ENCODE results near the gene ASPG.
A peak's percentile ranks its signal among the peaks of the same experiment; 100 is the strongest.

Gene ASPG

GRCh38 chr14:104148433-104149277 lies 63.2 kb downstream of the ASPG start:
- Histone ChIP-seq H3K4me2 (peak overlapping the region; percentile 49 to 79 (median 64); a peak in 21 of 22 replicates), H3K4me1 (peaks cover 23 to 55% (median 30%) of the 10 kb centered on the region in 10 experiments), H4K20me1 (peaks cover 0 to 93% (median 62%) of the 10 kb centered on the region in 11 experiments; a peak in 15 of 22 replicates), H3K27ac (peak overlapping the region in 2 of 11 experiments; percentile 21 to 22; a peak in 3 of 22 replicates), H3K9me3 (replicated peaks in 1 of 11) (no peaks in the 10 kb centered on the region), H3K27me3 (no peaks in the 10 kb centered on the region), H3K36me3 (peaks cover 0 to 16% (median 9%) of the 10 kb centered on the region in 11 experiments; a peak in 8 of 22 replicates), H3K9ac (peak overlapping the region in 5 of 11 experiments; percentile 13 to 44 (median 29); a peak in 1 of 22 replicates), H3K4me3 (no peak overlapping the region)
- no peak for TF ChIP-seq Cebpa-rat (IDR thresholded peaks at IDR 0.05)

DNA sequence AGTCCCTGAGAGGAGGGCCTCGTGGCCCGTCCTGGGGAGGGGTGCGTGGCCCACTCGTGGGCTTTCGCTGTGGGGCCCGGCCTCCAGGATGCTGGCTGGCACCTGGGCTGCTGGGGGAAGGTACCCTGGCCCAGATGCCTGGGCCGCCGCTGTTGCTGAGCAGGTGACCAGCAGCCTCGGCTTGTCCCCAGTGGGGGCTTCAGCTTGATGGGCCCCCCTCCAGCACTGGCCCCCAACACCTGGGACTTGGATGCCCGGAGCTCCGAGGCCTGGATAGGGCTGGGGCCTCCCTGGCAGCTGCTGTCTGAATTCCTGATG lies 63.7 kb downstream of the ASPG start:
- Histone ChIP-seq H3K4me3 (no peak overlapping the region), H4K20me1 (peaks cover 0 to 93% (median 62%) of the 10 kb centered on the region in 11 experiments; a peak in 15 of 22 replicates), H3K9ac (peak overlapping the region in 5 of 11 experiments; percentile 0 to 44 (median 29); a peak in 2 of 22 replicates), H3K9me3 (replicated peaks in 1 of 11) (no peaks in the 10 kb centered on the region), H3K27ac (peak overlapping the region in 4 of 11 experiments; percentile 5 to 52 (median 30); a peak in 6 of 22 replicates), H3K4me2 (peak overlapping the region; percentile 49 to 79 (median 64)), H3K27me3 (no peaks in the 10 kb centered on the region), H3K36me3 (peaks cover 0 to 16% (median 9%) of the 10 kb centered on the region in 11 experiments; a peak in 8 of 22 replicates), H3K4me1 (peaks cover 23 to 60% (median 33%) of the 10 kb centered on the region in 10 experiments)
- TF ChIP-seq Cebpa-rat (IDR thresholded peaks at IDR 0.05) = no peak

DNA sequence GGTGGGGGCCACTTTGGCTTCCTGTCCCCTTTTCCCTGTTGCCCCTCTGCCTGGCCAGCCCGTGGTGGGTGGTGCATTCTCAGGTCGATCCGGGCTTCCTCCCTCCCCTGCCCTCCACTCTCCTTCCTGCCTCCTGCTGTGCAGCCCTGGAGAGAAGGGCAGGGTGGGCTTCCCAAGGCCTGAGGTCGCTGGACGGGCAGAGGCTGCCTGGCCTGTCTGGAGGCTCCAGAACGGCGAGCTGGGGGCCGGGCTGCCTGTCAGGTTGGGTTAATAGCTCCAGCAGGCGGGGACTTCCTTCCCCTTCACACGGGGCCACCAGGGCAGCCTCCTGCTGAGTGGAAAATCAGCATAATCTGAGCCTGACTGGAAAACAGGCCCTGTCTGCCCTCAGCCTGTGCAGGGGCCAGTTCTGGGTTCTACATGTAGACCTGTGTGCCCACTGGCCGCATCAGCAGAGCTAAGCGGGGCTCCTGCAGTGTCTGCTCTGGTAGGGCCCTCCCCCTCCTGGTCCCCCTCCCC lies 64.2 kb downstream of the ASPG start:
- H4K20me1 ChIP-seq = peaks cover 0 to 93% (median 62%) of the 10 kb centered on the region in 11 experiments; a peak in 16 of 22 replicates
- peaks cover 0 to 16% (median 9%) of the 10 kb centered on the region in 11 experiments; a peak in 8 of 22 replicates for H3K36me3 ChIP-seq
- no peak overlapping the region for H3K4me3 ChIP-seq
- peak overlapping the region in 8 of 11 experiments; percentile 5 to 58 (median 36); a peak in 11 of 22 replicates for H3K27ac ChIP-seq
- peak overlapping the region; percentile 49 to 79 (median 64) for H3K4me2 ChIP-seq
- H3K27me3 ChIP-seq = no peaks in the 10 kb centered on the region
- peaks cover 24 to 65% (median 36%) of the 10 kb centered on the region in 10 experiments for H3K4me1 ChIP-seq
- TF ChIP-seq Cebpa-rat (IDR thresholded peaks at IDR 0.05) = no peak
- peak overlapping the region in 8 of 11 experiments; percentile 0 to 55 (median 42); a peak in 6 of 22 replicates for H3K9ac ChIP-seq
- no peaks in the 10 kb centered on the region for H3K9me3 ChIP-seq (replicated peaks in 1 of 11)

GRCh38 chr14:104150136-104151025 lies 64.9 kb downstream of the ASPG start:
- H3K4me1 ChIP-seq = peaks cover 31 to 70% (median 43%) of the 10 kb centered on the region in 10 experiments
- H3K9ac ChIP-seq = peak overlapping the region in 5 of 11 experiments; percentile 11 to 54 (median 46); a peak in 4 of 22 replicates
- H3K9me3 ChIP-seq (replicated peaks in 1 of 11) = no peaks in the 10 kb centered on the region
- peak overlapping the region; percentile 55 to 90 (median 76) for H3K4me2 ChIP-seq
- no peaks in the 10 kb centered on the region for H3K27me3 ChIP-seq
- H4K20me1 ChIP-seq = peaks cover 0 to 93% (median 60%) of the 10 kb centered on the region in 11 experiments; a peak in 16 of 22 replicates
- H3K36me3 ChIP-seq = peaks cover 0 to 16% (median 9%) of the 10 kb centered on the region in 11 experiments; a peak in 8 of 22 replicates
- no peak overlapping the region for H3K4me3 ChIP-seq
- TF ChIP-seq Cebpa-rat (IDR thresholded peaks at IDR 0.05) = no peak
- peak overlapping the region in 7 of 11 experiments; percentile 6 to 45 (median 31); a peak in 9 of 22 replicates for H3K27ac ChIP-seq

DNA sequence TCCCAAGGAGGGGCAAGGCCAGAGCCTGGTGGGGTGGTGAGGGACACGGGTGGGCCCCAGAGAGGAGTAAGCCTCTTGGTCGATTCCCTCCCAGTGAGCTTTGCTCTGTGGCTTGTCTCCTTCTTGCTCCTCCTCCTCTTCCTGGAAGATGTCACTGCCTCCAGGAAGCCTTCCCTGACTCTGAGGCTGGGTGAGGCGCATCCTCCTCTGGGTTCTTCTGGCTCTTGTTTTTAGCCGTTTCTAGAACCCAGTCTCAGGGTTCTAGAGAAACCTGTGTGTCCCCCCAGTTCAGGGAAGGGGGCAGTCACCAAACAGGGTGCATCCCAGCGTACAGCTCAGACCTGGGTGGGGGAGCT lies 65.5 kb downstream of the ASPG start:
- Histone ChIP-seq H3K4me3 (no peak overlapping the region), H3K27ac (peak overlapping the region in 4 of 11 experiments; percentile 17 to 40 (median 32); a peak in 4 of 22 replicates), H3K9ac (0 out of 22 replicates have a peak overlapping the region, but pooled peaks of 1 of the 11 experiments have one; percentile 50), H3K27me3 (no peaks in the 10 kb centered on the region), H3K4me1 (peaks cover 34 to 70% (median 50%) of the 10 kb centered on the region in 10 experiments), H3K9me3 (replicated peaks in 1 of 11) (no peaks in the 10 kb centered on the region), H4K20me1 (peaks cover 0 to 93% (median 60%) of the 10 kb centered on the region in 11 experiments; a peak in 16 of 22 replicates), H3K36me3 (peaks cover 0 to 16% (median 9%) of the 10 kb centered on the region in 11 experiments; a peak in 8 of 22 replicates), H3K4me2 (peak overlapping the region in 10 of 11 experiments; percentile 55 to 90 (median 77); a peak in 16 of 22 replicates)
- no peak for TF ChIP-seq Cebpa-rat (IDR thresholded peaks at IDR 0.05)

DNA sequence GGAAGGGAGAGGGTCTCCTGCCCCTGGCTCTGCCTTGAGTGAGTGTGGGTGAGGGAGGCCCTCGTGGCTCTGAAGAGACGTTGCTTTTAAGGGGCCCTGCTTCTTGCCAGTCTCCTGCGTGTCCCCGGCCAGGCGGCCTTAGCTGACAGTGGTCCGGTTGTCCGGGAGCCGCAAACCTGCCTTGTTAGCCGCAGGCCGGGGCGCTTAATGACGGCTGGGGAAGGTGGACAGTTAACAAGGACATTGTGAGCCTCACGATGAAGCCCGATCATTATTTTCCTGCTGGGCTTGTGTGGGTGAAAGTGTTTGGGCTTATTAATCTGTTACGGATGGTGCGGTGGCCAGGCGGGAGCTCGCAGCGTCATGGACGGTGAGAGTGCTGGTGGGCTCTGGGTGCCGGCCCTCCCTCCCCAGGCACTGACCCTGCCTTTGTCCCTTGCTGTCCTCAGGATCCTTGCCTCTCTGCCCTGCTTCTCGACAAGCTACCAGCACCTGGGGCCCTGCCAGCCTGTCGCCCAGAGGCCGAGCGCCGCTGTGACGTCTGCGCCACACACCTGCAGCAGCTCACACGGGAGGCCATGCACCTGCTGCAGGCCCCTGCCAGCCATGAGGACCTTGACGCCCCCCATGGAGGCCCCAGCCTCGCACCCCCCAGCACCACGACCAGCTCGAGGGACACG lies 66.2 kb downstream of the ASPG start:
- TF ChIP-seq Cebpa-rat (IDR thresholded peaks at IDR 0.05) = no peak

GRCh38 chr14:104152246-104152575 lies 66.7 kb downstream of the ASPG start:
- no peaks in the 10 kb centered on the region for H3K9me3 ChIP-seq (replicated peaks in 1 of 11)
- H3K27ac ChIP-seq = no peak overlapping the region
- peaks cover 34 to 72% (median 58%) of the 10 kb centered on the region in 10 experiments for H3K4me1 ChIP-seq
- H3K4me2 ChIP-seq = no peak overlapping the region
- H3K36me3 ChIP-seq = peaks cover 0 to 16% (median 9%) of the 10 kb centered on the region in 11 experiments; a peak in 8 of 22 replicates
- peaks cover 0 to 90% (median 53%) of the 10 kb centered on the region in 11 experiments; a peak in 16 of 22 replicates for H4K20me1 ChIP-seq
- TF ChIP-seq Cebpa-rat (IDR thresholded peaks at IDR 0.05) = no peak
- no peak overlapping the region for H3K4me3 ChIP-seq
- H3K27me3 ChIP-seq = no peaks in the 10 kb centered on the region
- no peak overlapping the region; a peak in 1 of 22 replicates for H3K9ac ChIP-seq

More for the DNA sequence above, 66.2 kb downstream of the ASPG start:
- Histone ChIP-seq H3K9me3 (replicated peaks in 1 of 11) (no peaks in the 10 kb centered on the region), H3K27ac (no peak overlapping the region), H3K4me2 (no peak overlapping the region), H3K4me3 (no peak overlapping the region), H3K27me3 (no peaks in the 10 kb centered on the region), H4K20me1 (peaks cover 0 to 92% (median 58%) of the 10 kb centered on the region in 11 experiments; a peak in 16 of 22 replicates), H3K4me1 (peaks cover 34 to 70% (median 55%) of the 10 kb centered on the region in 10 experiments), H3K9ac (no peak overlapping the region), H3K36me3 (peaks cover 0 to 16% (median 9%) of the 10 kb centered on the region in 11 experiments; a peak in 8 of 22 replicates)

Measured in BLaER1 treated with 17β-estradiol and CSF1 and Interleukin-3, amounts not matched to agents 10 nM and 100 nM (cell line).